Astrocyte (in vitro differentiated cells and primary cell): ENCODE data around the gene HMG20A. TPM values are rescaled to one million over a fixed set of nuclear protein-coding genes. Genes with fewer than 3 reads are reported as not detected.

Source experiments
- DNase-seq: peaks from one replicate; pipeline ENCODE4 v3.0.0-alpha.2; 2010; ENCODE audit warnings: low read depth
- FAIRE-seq: peaks from 2 replicates; lab custom pipeline; 2011; peaks lifted over from hg19 to GRCh38; lab: Jason Lieb, UNC
- H2AFZ ChIP-seq: 2 replicates; pipeline ENCODE4 v1.6.0; 2012; ENCODE audit warnings: low read depth, low read length, inconsistent platforms
- H3K27ac ChIP-seq: 2 replicates; pipeline ENCODE4 v1.5.1; 2011; ENCODE audit warnings: low read depth, low read length, inconsistent platforms
- H3K27me3 ChIP-seq: 2 replicates; pipeline ENCODE4 v1.6.0; 2011; ENCODE audit warnings: low read length, inconsistent platforms; ENCODE audit not compliant: insufficient read depth
- H3K36me3 ChIP-seq: 2 replicates; pipeline ENCODE4 v1.5.1; 2011; ENCODE audit warnings: low read length, inconsistent platforms; ENCODE audit not compliant: insufficient read depth
- H3K4me1 ChIP-seq: 2 replicates; pipeline ENCODE4 v1.5.1; 2011; ENCODE audit warnings: low read length, inconsistent platforms; ENCODE audit not compliant: insufficient read depth
- H3K4me2 ChIP-seq: 2 replicates; pipeline ENCODE4 v1.6.0; 2012; ENCODE audit warnings: low read length, inconsistent platforms
- H3K4me3 ChIP-seq: 2 replicates; pipeline ENCODE4 v1.5.1; 2011; ENCODE audit warnings: low read depth, mild to moderate bottlenecking, low read length, inconsistent platforms; ENCODE audit not compliant: insufficient read depth
- H3K79me2 ChIP-seq: 2 replicates; pipeline ENCODE4 v1.6.0; 2012; ENCODE audit warnings: mild to moderate bottlenecking, low read length, inconsistent platforms; ENCODE audit not compliant: insufficient read depth
- H3K9ac ChIP-seq: 2 replicates; pipeline ENCODE4 v1.6.0; 2012; ENCODE audit warnings: mild to moderate bottlenecking, low read length, inconsistent platforms
- H3K9me3 ChIP-seq: 2 replicates; pipeline ENCODE4 v1.5.1; 2012; ENCODE audit warnings: low read depth, mild to moderate bottlenecking, low read length, inconsistent platforms; ENCODE audit not compliant: insufficient read depth
- H4K20me1 ChIP-seq: 2 replicates; pipeline ENCODE4 v1.6.0; 2012; ENCODE audit warnings: low read length, inconsistent platforms; ENCODE audit not compliant: insufficient read depth
- H3K27ac Mint-ChIP-seq: one replicate; pipeline ENCODE4 v1.8.0; 2021; ENCODE audit warnings: mild to moderate bottlenecking, mixed read lengths; ENCODE audit not compliant: unreplicated experiment
- H3K27me3 Mint-ChIP-seq: one replicate; pipeline ENCODE4 v1.8.0; 2021; ENCODE audit warnings: low read depth, mixed read lengths; ENCODE audit not compliant: unreplicated experiment
- H3K36me3 Mint-ChIP-seq: one replicate; pipeline ENCODE4 v1.8.0; 2021; ENCODE audit warnings: low read depth, mixed read lengths; ENCODE audit not compliant: unreplicated experiment
- H3K4me1 Mint-ChIP-seq: one replicate; pipeline ENCODE4 v1.8.0; 2021; ENCODE audit warnings: low read depth, mixed read lengths; ENCODE audit not compliant: unreplicated experiment
- H3K4me3 Mint-ChIP-seq: one replicate; pipeline ENCODE4 v1.8.0; 2021; ENCODE audit warnings: mild to moderate bottlenecking, moderate library complexity, mixed read lengths; ENCODE audit not compliant: unreplicated experiment
- H3K9me3 Mint-ChIP-seq: one replicate; pipeline ENCODE4 v1.8.0; 2021; ENCODE audit warnings: mild to moderate bottlenecking, mixed read lengths; ENCODE audit not compliant: unreplicated experiment
- EZH2 ChIP-seq: IDR thresholded peaks from 2 replicates; pipeline ENCODE4 v1.6.1; 2012; ENCODE audit warnings: mild to moderate bottlenecking, low read length, inconsistent platforms; ENCODE audit not compliant: insufficient read depth
- total RNA-seq: library from RNA; stranded (reverse); gene quantifications from 2 replicates; pipeline ENCODE4 v1.2.1, GENCODE V29; 2021
- TF ChIP-seq, protein P1 (sequence below): IDR thresholded peaks from 2 replicates; pipeline ENCODE4 v1.5.1; 2011; ENCODE audit warnings: low read depth, mild to moderate bottlenecking, inconsistent platforms, low read length, moderate library complexity; ENCODE audit not compliant: insufficient read depth

Gene HMG20A
- total RNA-seq, 1 donor from 2014 or later = 47.4 TPM

DNA sequence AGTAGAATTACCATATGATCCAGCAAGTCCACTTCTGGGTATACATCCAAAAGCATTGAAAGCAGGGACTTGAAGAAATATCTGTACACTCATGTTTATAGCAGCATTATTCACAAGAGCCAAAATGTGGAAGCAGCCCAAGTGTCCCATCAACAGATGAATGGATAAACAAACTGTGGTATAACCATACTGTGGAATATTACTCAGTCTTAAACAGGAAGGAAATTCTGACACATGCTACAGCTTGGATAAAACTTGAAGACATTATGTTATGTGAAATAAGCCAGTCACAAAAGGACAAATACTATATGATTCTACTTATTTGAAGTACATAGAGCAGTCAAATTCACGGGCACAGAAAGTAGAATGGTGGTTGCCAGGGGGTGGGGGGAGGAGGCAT, 91.2 kb downstream of the HMG20A start:
- no peaks in the 10 kb centered on the region for H3K36me3 ChIP-seq
- peaks cover 5% of the 10 kb centered on the region for H3K9me3 Mint-ChIP-seq
- no peak for DNase-seq
- no peak overlapping the region for H2AFZ ChIP-seq
- no peak overlapping the region for H3K4me3 ChIP-seq
- no peaks in the 10 kb centered on the region for H3K27me3 ChIP-seq
- no peaks in the 10 kb centered on the region for H3K79me2 ChIP-seq
- no peak overlapping the region for H3K4me3 Mint-ChIP-seq
- H3K4me2 ChIP-seq = no peak overlapping the region
- H3K27me3 Mint-ChIP-seq = peaks cover 4% of the 10 kb centered on the region
- H3K9me3 ChIP-seq = no peaks in the 10 kb centered on the region
- H4K20me1 ChIP-seq = no peaks in the 10 kb centered on the region
- peaks cover 22% of the 10 kb centered on the region for H3K4me1 ChIP-seq
- no peak overlapping the region for H3K27ac Mint-ChIP-seq
- no peak for TF ChIP-seq EZH2
- TF ChIP-seq, protein P1, sequence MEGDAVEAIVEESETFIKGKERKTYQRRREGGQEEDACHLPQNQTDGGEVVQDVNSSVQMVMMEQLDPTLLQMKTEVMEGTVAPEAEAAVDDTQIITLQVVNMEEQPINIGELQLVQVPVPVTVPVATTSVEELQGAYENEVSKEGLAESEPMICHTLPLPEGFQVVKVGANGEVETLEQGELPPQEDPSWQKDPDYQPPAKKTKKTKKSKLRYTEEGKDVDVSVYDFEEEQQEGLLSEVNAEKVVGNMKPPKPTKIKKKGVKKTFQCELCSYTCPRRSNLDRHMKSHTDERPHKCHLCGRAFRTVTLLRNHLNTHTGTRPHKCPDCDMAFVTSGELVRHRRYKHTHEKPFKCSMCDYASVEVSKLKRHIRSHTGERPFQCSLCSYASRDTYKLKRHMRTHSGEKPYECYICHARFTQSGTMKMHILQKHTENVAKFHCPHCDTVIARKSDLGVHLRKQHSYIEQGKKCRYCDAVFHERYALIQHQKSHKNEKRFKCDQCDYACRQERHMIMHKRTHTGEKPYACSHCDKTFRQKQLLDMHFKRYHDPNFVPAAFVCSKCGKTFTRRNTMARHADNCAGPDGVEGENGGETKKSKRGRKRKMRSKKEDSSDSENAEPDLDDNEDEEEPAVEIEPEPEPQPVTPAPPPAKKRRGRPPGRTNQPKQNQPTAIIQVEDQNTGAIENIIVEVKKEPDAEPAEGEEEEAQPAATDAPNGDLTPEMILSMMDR = no peak
- no peak overlapping the region for H3K27ac ChIP-seq
- H3K4me1 Mint-ChIP-seq = peaks cover 21% of the 10 kb centered on the region
- no peak overlapping the region for H3K9ac ChIP-seq
- H3K36me3 Mint-ChIP-seq = no peaks in the 10 kb centered on the region
- FAIRE-seq = no peak

DNA sequence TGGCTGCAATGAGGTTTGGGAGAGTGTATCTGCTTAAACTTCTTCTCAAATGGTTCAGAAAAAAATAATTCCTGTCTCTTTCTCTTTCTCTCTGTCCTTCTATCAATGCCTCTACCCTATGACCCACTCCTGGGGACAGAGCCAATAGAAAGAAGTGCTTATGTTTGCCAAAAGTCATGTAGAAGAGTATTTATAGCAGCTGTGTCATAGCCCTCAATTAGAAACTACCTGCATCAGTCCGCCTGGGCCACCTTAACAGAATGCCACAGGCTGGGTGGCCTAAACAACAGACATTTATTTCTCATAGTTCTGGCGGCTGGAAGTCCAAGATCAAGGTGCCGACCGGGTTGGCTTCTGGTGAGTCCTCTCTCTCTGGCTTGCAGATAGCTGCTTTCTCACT, 92.5 kb downstream of the HMG20A start:
- H3K27ac ChIP-seq = no peak overlapping the region
- H3K27me3 Mint-ChIP-seq = peaks cover 4% of the 10 kb centered on the region
- no peak overlapping the region for H3K4me3 Mint-ChIP-seq
- no peaks in the 10 kb centered on the region for H4K20me1 ChIP-seq
- H3K4me1 ChIP-seq = peaks cover 8% of the 10 kb centered on the region
- H3K9ac ChIP-seq = no peak overlapping the region
- no peaks in the 10 kb centered on the region for H3K79me2 ChIP-seq
- peaks cover 2% of the 10 kb centered on the region for H3K36me3 Mint-ChIP-seq
- TF ChIP-seq, protein P1 = no peak
- TF ChIP-seq EZH2 = no peak
- no peak overlapping the region for H3K4me3 ChIP-seq
- no peaks in the 10 kb centered on the region for H3K27me3 ChIP-seq
- H2AFZ ChIP-seq = no peak overlapping the region
- no peak overlapping the region for H3K4me2 ChIP-seq
- H3K36me3 ChIP-seq = no peaks in the 10 kb centered on the region
- H3K9me3 Mint-ChIP-seq = peaks cover 5% of the 10 kb centered on the region
- FAIRE-seq (no peak), DNase-seq (peak; percentile 11)
- no peaks in the 10 kb centered on the region for H3K9me3 ChIP-seq
- peaks cover 12% of the 10 kb centered on the region for H3K4me1 Mint-ChIP-seq
- no peak overlapping the region for H3K27ac Mint-ChIP-seq

DNA sequence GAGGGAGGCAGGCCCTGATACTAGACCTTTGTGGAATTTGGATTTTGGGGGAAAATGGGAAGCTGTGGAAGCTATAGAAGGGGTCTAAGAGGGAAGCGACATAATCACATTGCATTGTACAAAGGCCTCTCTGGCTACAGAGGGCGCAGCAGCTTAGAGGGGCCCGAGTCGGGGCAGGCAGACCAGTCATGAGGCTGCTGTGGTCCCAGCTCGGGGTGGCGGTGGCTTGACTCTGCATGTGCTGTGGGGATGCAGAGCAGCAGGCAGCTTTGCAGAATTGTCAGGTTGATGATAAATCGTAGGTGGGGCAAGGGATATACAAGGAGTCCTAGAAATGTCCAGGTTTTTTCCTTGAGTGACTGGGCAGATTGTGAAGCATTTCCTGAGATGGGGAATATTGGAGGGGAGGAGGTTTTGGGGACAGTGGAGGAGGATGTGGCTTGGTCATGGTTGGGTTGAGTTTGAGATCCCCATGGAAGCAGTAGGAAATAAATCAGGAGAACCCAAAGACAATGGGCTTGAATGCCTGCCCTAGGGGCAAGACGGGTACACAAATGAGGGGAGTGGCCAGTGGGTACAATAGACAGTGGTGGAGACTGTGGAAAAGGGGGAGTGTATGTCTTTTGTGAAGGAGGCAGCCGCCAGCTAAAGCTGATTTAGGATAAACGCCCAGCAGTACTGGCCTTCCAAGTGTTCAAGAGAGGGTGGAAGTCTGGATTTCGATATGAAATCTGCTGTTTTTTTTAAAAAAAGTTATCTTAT, 94.1 kb downstream of the HMG20A start:
- H3K27me3 ChIP-seq = no peaks in the 10 kb centered on the region
- H3K36me3 Mint-ChIP-seq = peaks cover 2% of the 10 kb centered on the region
- H3K9ac ChIP-seq = no peak overlapping the region
- H3K9me3 Mint-ChIP-seq = peaks cover 5% of the 10 kb centered on the region
- no peak overlapping the region for H3K27ac ChIP-seq
- H3K36me3 ChIP-seq = no peaks in the 10 kb centered on the region
- H2AFZ ChIP-seq = no peak overlapping the region
- H3K4me1 ChIP-seq = no peaks in the 10 kb centered on the region
- no peak for TF ChIP-seq EZH2
- TF ChIP-seq, protein P1 = no peak
- peaks cover 4% of the 10 kb centered on the region for H3K27me3 Mint-ChIP-seq
- no peak overlapping the region for H3K4me3 Mint-ChIP-seq
- H4K20me1 ChIP-seq = no peaks in the 10 kb centered on the region
- no peak overlapping the region for H3K4me3 ChIP-seq
- H3K79me2 ChIP-seq = no peaks in the 10 kb centered on the region
- no peak overlapping the region for H3K4me2 ChIP-seq
- no peak overlapping the region for H3K27ac Mint-ChIP-seq
- peaks cover 3% of the 10 kb centered on the region for H3K4me1 Mint-ChIP-seq
- FAIRE-seq (no peak), DNase-seq (no peak)
- no peaks in the 10 kb centered on the region for H3K9me3 ChIP-seq
